RWPE1 (cell line): ENCODE results near the gene ELOA.

ENCODE experiments used
- CTCF ChIA-PET: fragments of 350-600 bp; sonication (Branson Sonifier 250); formaldehyde crosslinking; extraction: SDS; loops from one replicate; lab custom pipeline; 2021; lab: Yijun Ruan, JAX
- POLR2A ChIA-PET: fragments of 400-600 bp; formaldehyde crosslinking; extraction: SDS; loops from one replicate; lab custom pipeline; 2020; ENCODE audit warnings: antibody characterized with exemption; ENCODE audit not compliant: low non-redundant PET; lab: Yijun Ruan, JAX
- DNase-seq: peaks from one replicate; pipeline ENCODE4 v3.0.0; 2012; ENCODE audit warnings: low spot score
- H3K27ac ChIP-seq: fragments of 450-650 bp; 2 replicates; pipeline ENCODE4 v1.5.1; 2017
- CTCF ChIP-seq: fragments of 450-650 bp; conservative IDR thresholded peaks from 2 replicates; pipeline ENCODE4 v1.5.1; 2017; ENCODE audit warnings: low read depth, mild to moderate bottlenecking

ELOA gene

GRCh38 chr1:23788695-23789094 is 45.4 kb downstream of the ELOA start:
- no peak for DNase-seq
- H3K27ac ChIP-seq, result peak overlapping the region; percentile 38
- TF ChIP-seq CTCF, result no peak
- ChIA-PET CTCF (interaction anchor here (1.7 kb wide), 1 partner anchor 9 kb away, joined by 6 read pairs; no protein-coding TSS in a partner anchor), POLR2A (interaction anchor here (1.8 kb wide), 1 partner anchor 11 kb away, joined by 5 read pairs; no protein-coding TSS in a partner anchor)

GRCh38 chr1:23790696-23791515 is 47.6 kb downstream of the ELOA start, which contains the start of gene LYPLA2:
Gene LYPLA2 (plus strand): TSS chr1:23791145. CDS start chr1:23792683, 1,538 bp downstream.
- ChIA-PET CTCF (interaction anchor here (0.8 to 1.0 kb wide), 2 partner anchors 10 to 11 kb away, joined by 3 to 4 read pairs; no protein-coding TSS in a partner anchor), POLR2A (interaction anchor here (0.7 to 1.7 kb wide), 3 partner anchors 13 to 100 kb away, joined by 3 to 5 read pairs (median 3); partner anchors contain the start of gene PITHD1)

GRCh38 chr1:23791516-23792047 is 48.3 kb downstream of the ELOA start:
- POLR2A ChIA-PET, result interaction anchor here (0.6 to 1.7 kb wide), 4 partner anchors 9 to 21 kb away, joined by 3 to 5 read pairs (median 3); partner anchors contain the start of genes GALE and PITHD1
- TF ChIP-seq CTCF, result no peak
- CTCF ChIA-PET, result interaction anchor here (0.6 to 0.8 kb wide), 4 partner anchors 9 to 105 kb away, joined by 3 to 4 read pairs (median 3); partner anchors contain the start of gene GALE
- H3K27ac ChIP-seq, result peak overlapping the region; percentile 98
- DNase-seq, result peak; percentile 67

More at GRCh38 chr1:23790696-23791515, 47.6 kb downstream of the ELOA start, which contains the start of gene LYPLA2:
- peak; percentile 91 for DNase-seq
- peak within 1 kb of the TSS; percentile 98 for H3K27ac ChIP-seq
- no peak for TF ChIP-seq CTCF

GRCh38 chr1:23792151-23792945 is 49.1 kb downstream of the ELOA start:
- ChIA-PET POLR2A (interaction anchor here (0.6 to 1.7 kb wide), 3 partner anchors 8 to 17 kb away, joined by 3 to 5 read pairs (median 3); partner anchors contain the start of genes GALE and PITHD1), CTCF (interaction anchor here (0.6 to 0.8 kb wide), 4 partner anchors 8 to 105 kb away, joined by 3 to 4 read pairs (median 3); partner anchors contain the start of gene GALE)
- no peak for DNase-seq

More at GRCh38 chr1:23792151-23792945, 49.1 kb downstream of the ELOA start:
- TF ChIP-seq CTCF, result no peak
- peak overlapping the region; percentile 98 for H3K27ac ChIP-seq
